ENCODE results near the gene IFNAR1.

- TF ChIP-seq CTCF (IDR thresholded peaks at IDR 0.05 in 2 of 3, conservative IDR thresholded peaks at IDR 0.05 in 1 of 3; ENCODE audit: borderline replicate concordance in 1 of 3, insufficient read depth in 1 of 3, low read depth in 2 of 3, low read length in 2 of 3): no peak
- TF ChIP-seq POLR2A (IDR thresholded peaks at IDR 0.05; ENCODE audit: borderline replicate concordance, extremely low read depth, insufficient read depth, insufficient read length): no peak
- TF ChIP-seq CBX3 (IDR thresholded peaks at IDR 0.05; ENCODE audit: low read depth): no peak
Observed at GRCh38 chr21:33383056-33383888, 58.5 kb downstream of the IFNAR1 start.
